ENCODE data around the gene ERBB4. TPM values are rescaled to one million over a fixed set of nuclear protein-coding genes. Genes with fewer than 3 reads are reported as not detected.

ERBB4 gene
- total RNA-seq, 1 donor from 2014 or later = 9.9 TPM

GRCh38 chr2:211397764-211398163 is 1140.8 kb downstream of the ERBB4 start:
- H3K4me1 Mint-ChIP-seq (ENCODE audit: unreplicated experiment) = no peaks in the 10 kb centered on the region
- no peak for DNase-seq (ENCODE audit: extremely low spot score, unreplicated experiment)

GRCh38 chr2:211396815-211397214 is 1141.8 kb downstream of the ERBB4 start:
- Mint-ChIP-seq H3K27me3 (no peaks in the 10 kb centered on the region), H3K4me1 (ENCODE audit: unreplicated experiment) (no peaks in the 10 kb centered on the region), H3K36me3 (no peaks in the 10 kb centered on the region), H3K4me3 (no peak overlapping the region), H3K9me3 (no peaks in the 10 kb centered on the region), H3K27ac (no peak overlapping the region)
- DNase-seq (ENCODE audit: extremely low spot score, unreplicated experiment) = no peak
- no peak for TF ChIP-seq CTCF (conservative IDR thresholded peaks at IDR 0.05)

More at GRCh38 chr2:211397764-211398163, 1140.8 kb downstream of the ERBB4 start:
- Mint-ChIP-seq H3K4me3 (no peak overlapping the region), H3K36me3 (no peaks in the 10 kb centered on the region), H3K27me3 (no peaks in the 10 kb centered on the region), H3K9me3 (no peaks in the 10 kb centered on the region), H3K27ac (no peak overlapping the region)
- TF ChIP-seq CTCF (conservative IDR thresholded peaks at IDR 0.05) = no peak

GRCh38 chr2:211391189-211391567 is 1147.4 kb downstream of the ERBB4 start:
- no peak overlapping the region for H3K4me3 Mint-ChIP-seq
- TF ChIP-seq CTCF (conservative IDR thresholded peaks at IDR 0.05) = no peak
- H3K9me3 Mint-ChIP-seq = no peaks in the 10 kb centered on the region
- no peaks in the 10 kb centered on the region for H3K36me3 Mint-ChIP-seq
- no peak overlapping the region for H3K27ac Mint-ChIP-seq
- peaks cover 5% of the 10 kb centered on the region for H3K4me1 Mint-ChIP-seq (ENCODE audit: unreplicated experiment)
- no peaks in the 10 kb centered on the region for H3K27me3 Mint-ChIP-seq
- no peak for DNase-seq (ENCODE audit: extremely low spot score, unreplicated experiment)

- Mint-ChIP-seq H3K9me3 (no peaks in the 10 kb centered on the region), H3K4me3 (no peak overlapping the region), H3K27ac (no peak overlapping the region), H3K27me3 (no peaks in the 10 kb centered on the region), H3K4me1 (ENCODE audit: unreplicated experiment) (peaks cover 5% of the 10 kb centered on the region), H3K36me3 (no peaks in the 10 kb centered on the region)
- no peak for TF ChIP-seq CTCF (conservative IDR thresholded peaks at IDR 0.05)
- no peak for DNase-seq (ENCODE audit: extremely low spot score, unreplicated experiment)
These were observed 1147.9 kb downstream of the ERBB4 start for GRCh38 chr2:211390536-211391188.

- H3K27me3 Mint-ChIP-seq = no peaks in the 10 kb centered on the region
- no peak for DNase-seq (ENCODE audit: extremely low spot score, unreplicated experiment)
- peaks cover 5% of the 10 kb centered on the region for H3K4me1 Mint-ChIP-seq (ENCODE audit: unreplicated experiment)
- no peaks in the 10 kb centered on the region for H3K36me3 Mint-ChIP-seq
- no peak for TF ChIP-seq CTCF (conservative IDR thresholded peaks at IDR 0.05)
- no peaks in the 10 kb centered on the region for H3K9me3 Mint-ChIP-seq
- no peak overlapping the region for H3K27ac Mint-ChIP-seq
- no peak overlapping the region for H3K4me3 Mint-ChIP-seq
These were observed 1150.9 kb downstream of the ERBB4 start for GRCh38 chr2:211387734-211388133.

Measured in type B pancreatic cell (in vitro differentiated cells).